HCT116 (cell line): Measurements from ENCODE around the gene TIMP1. TPM values are rescaled to one million over a fixed set of nuclear protein-coding genes. Genes with fewer than 3 reads are reported as not detected.

Source experiments
- ATAC-seq: fragments of 200-7000 bp; cut with Tn5 transposase; 2 replicates; pipeline ENCODE4 v1.9.1; 2020; ENCODE audit warnings: mild to moderate bottlenecking, moderate library complexity
- BruUV-seq: library from RNA; stranded (reverse); fragments of 400-500 nt; replicated peaks from 2 replicates; lab custom pipeline; 2021; lab: Mats Ljungman, UMichigan
- CTCF ChIA-PET: fragments of 300-600 bp; sonication (Branson Sonifier 250); formaldehyde crosslinking; loops from one replicate; lab custom pipeline; 2021; ENCODE audit warnings: antibody characterized with exemption; lab: Charles Lee
- POLR2A ChIA-PET: fragments of 300-600, 350-600 bp; sonication (Branson Sonifier 250); formaldehyde crosslinking; loops from one replicate; lab custom pipeline; 2021; ENCODE audit warnings: antibody characterized with exemption; lab: Charles Lee
- RAD21 ChIA-PET, 2 experiments: fragments of 300-600 bp; sonication (Branson Sonifier 250); formaldehyde crosslinking; loops; one replicate each; lab custom pipeline; 2023; ENCODE audit warnings: low total read pairs in 2 of 2; ENCODE audit not compliant: uncharacterized antibody in 2 of 2, unreplicated experiment in 2 of 2, low non-redundant PET in 1 of 2; lab: Charles Lee
- DNase-seq: peaks from one replicate; pipeline ENCODE4 v3.0.0-alpha.2; 2010; ENCODE audit warnings: low read depth, low spot score
- H2AFZ ChIP-seq: fragments of 200-600 bp; shearing (Covaris generic), sonication (generic); 2 replicates; pipeline ENCODE4 v1.6.1; 2017; ENCODE audit warnings: low read depth, mixed run types, mixed read lengths, antibody characterized with exemption, low read length; ENCODE audit not compliant: poor library complexity, severe bottlenecking
- H3K27ac ChIP-seq: 2 replicates; pipeline ENCODE4 v1.5.1; 2012; ENCODE audit warnings: low read depth, low read length
- H3K27me3 ChIP-seq: fragments of 200-600 bp; sonication (generic); 2 replicates; pipeline ENCODE4 v1.6.1; 2016; ENCODE audit warnings: mixed run types, low read length, mixed read lengths; ENCODE audit not compliant: insufficient read depth
- H3K36me3 ChIP-seq, 2 experiments: fragments of 200-500 bp in 1 of 2; fragments of 200-600 bp in 1 of 2; sonication (Bioruptor generic) in 1 of 2; sonication (generic) in 1 of 2; 2 replicates each; pipeline versions ENCODE4 v1.5.1 to v1.6.1; 2014 to 2016; ENCODE audit warnings: low read length in 2 of 2, inconsistent platforms in 1 of 2, mixed read lengths in 1 of 2, mixed run types in 1 of 2; ENCODE audit not compliant: insufficient read depth in 2 of 2, control insufficient read depth in 1 of 2
- H3K4me1 ChIP-seq, 2 experiments: fragments of 200-600 bp in 1 of 2; sonication (generic) in 1 of 2; 2 replicates each; pipeline versions ENCODE4 v1.5.1 to v1.6.1; 2012 to 2017; ENCODE audit warnings: low read length in 2 of 2, inconsistent platforms in 1 of 2, mild to moderate bottlenecking in 1 of 2, mixed read lengths in 1 of 2, mixed run types in 1 of 2, moderate library complexity in 1 of 2; ENCODE audit not compliant: insufficient read depth in 2 of 2, control insufficient read depth in 1 of 2
- H3K4me2 ChIP-seq: fragments of 200-600 bp; sonication (generic); 2 replicates; pipeline ENCODE4 v1.6.1; 2017; ENCODE audit warnings: mixed run types, low read length, mixed read lengths
- H3K4me3 ChIP-seq, 2 experiments: fragments of 200-600 bp in 1 of 2; sonication (generic) in 1 of 2; replicated peaks in 1 of 2; 2 replicates each; pipeline ENCODE4 v1.5.1; 2011 to 2016; ENCODE audit warnings: low read length in 2 of 2, control low read depth in 1 of 2, low read depth in 1 of 2, mild to moderate bottlenecking in 1 of 2, mixed read lengths in 1 of 2, mixed run types in 1 of 2
- H3K79me2 ChIP-seq: fragments of 200-600 bp; sonication (generic); 2 replicates; pipeline ENCODE4 v1.6.1; 2017; ENCODE audit warnings: mild to moderate bottlenecking, mixed run types, low read length, moderate library complexity, mixed read lengths; ENCODE audit not compliant: insufficient read depth
- H3K9ac ChIP-seq: fragments of 200-600 bp; sonication (generic); 2 replicates; pipeline ENCODE4 v1.6.1; 2016; ENCODE audit warnings: low read length, mixed read lengths
- H3K9me2 ChIP-seq: fragments of 200-600 bp; sonication (generic), shearing (Covaris generic); 2 replicates; pipeline ENCODE4 v1.6.1; 2017; ENCODE audit warnings: mixed run types, mild to moderate bottlenecking, moderate library complexity; ENCODE audit not compliant: insufficient read depth
- H3K9me3 ChIP-seq, 2 experiments: fragments of 200-500 bp in 1 of 2; fragments of 200-600 bp in 1 of 2; sonication (Bioruptor generic) in 1 of 2; sonication (generic) in 1 of 2; 2 replicates each; pipeline ENCODE4 v1.6.1; 2014 to 2017; ENCODE audit warnings: low read length in 2 of 2, mixed read lengths in 2 of 2, inconsistent platforms in 1 of 2, low read depth in 1 of 2, mild to moderate bottlenecking in 1 of 2, mixed run types in 1 of 2, moderate library complexity in 1 of 2; ENCODE audit not compliant: control insufficient read depth in 1 of 2, insufficient read depth in 1 of 2
- H4K20me1 ChIP-seq: fragments of 200-600 bp; sonication (generic), shearing (Covaris generic); 2 replicates; pipeline ENCODE4 v1.6.1; 2017; ENCODE audit warnings: mixed run types, mild to moderate bottlenecking, moderate library complexity; ENCODE audit not compliant: insufficient read depth
- CBX3 ChIP-seq: IDR thresholded peaks from 2 replicates; pipeline ENCODE4 v1.6.1; 2012; ENCODE audit warnings: low read depth
- EGR1 ChIP-seq: IDR thresholded peaks from 2 replicates; pipeline ENCODE4 v1.6.1; 2012; ENCODE audit warnings: low read depth
- ELF1 ChIP-seq: IDR thresholded peaks from 2 replicates; pipeline ENCODE4 v1.6.1; 2012; ENCODE audit warnings: low read depth, borderline replicate concordance
- EZH2 ChIP-seq: fragments of 200-600 bp; sonication (generic); IDR thresholded peaks from 2 replicates; pipeline ENCODE4 v1.6.1; 2017; ENCODE audit warnings: antibody characterized with exemption, mixed run types
- FOSL1 ChIP-seq: IDR thresholded peaks from 2 replicates; pipeline ENCODE4 v1.6.1; 2012; ENCODE audit warnings: low read depth
- JUND ChIP-seq: IDR thresholded peaks from 2 replicates; pipeline ENCODE4 v1.6.1; 2012
- POLR2A ChIP-seq: IDR thresholded peaks from 2 replicates; pipeline ENCODE4 v1.7.0; 2011; ENCODE audit warnings: borderline replicate concordance; ENCODE audit not compliant: insufficient read depth, insufficient read length; ENCODE audit errors: extremely low read depth
- POLR2AphosphoS5 ChIP-seq: IDR thresholded peaks from 2 replicates; pipeline ENCODE4 v1.6.1; 2011; ENCODE audit warnings: mild to moderate bottlenecking, low read depth, low read length, moderate library complexity
- RAD21 ChIP-seq: IDR thresholded peaks from 2 replicates; pipeline ENCODE4 v1.6.1; 2012; ENCODE audit warnings: low read depth, mild to moderate bottlenecking
- SIN3A ChIP-seq: IDR thresholded peaks from 2 replicates; pipeline ENCODE4 v1.6.1; 2012; ENCODE audit warnings: low read depth
- SP1 ChIP-seq: IDR thresholded peaks from 2 replicates; pipeline ENCODE4 v1.6.1; 2012; ENCODE audit warnings: low read depth
- SRF ChIP-seq: IDR thresholded peaks from 2 replicates; pipeline ENCODE4 v1.6.1; 2012; ENCODE audit warnings: low read depth
- TCF7L2 ChIP-seq: IDR thresholded peaks from 2 replicates; pipeline ENCODE4 v1.7.0; 2011; ENCODE audit warnings: borderline replicate concordance, inconsistent platforms; ENCODE audit not compliant: insufficient read depth, insufficient read length; ENCODE audit errors: extremely low read depth
- ZFX ChIP-seq: fragments of 450-650 bp; IDR thresholded peaks from 2 replicates; pipeline ENCODE4 v1.6.1; 2017
- ZNF274 ChIP-seq: fragments of 200-500 bp; sonication (Bioruptor generic); IDR thresholded peaks from 2 replicates; pipeline ENCODE4 v1.6.1; 2014; ENCODE audit warnings: mild to moderate bottlenecking, low read depth, low read length, inconsistent platforms
- intact Hi-C: fragments of 100-400 bp; cut with micrococcal nuclease; formaldehyde crosslinking; loops from 2 replicates; pipeline ENCODE4 v1.10.0; 2022
- total RNA-seq: library from RNA; stranded (reverse); gene quantifications from one replicate; pipeline ENCODE4 v1.2.1, GENCODE V29; 2021; ENCODE audit not compliant: unreplicated experiment
- TF ChIP-seq, protein P1 (sequence below), 3 experiments: fragments of 200-600 bp in 1 of 3; sonication (generic) in 1 of 3; IDR thresholded peaks in 2 of 3; conservative IDR thresholded peaks in 1 of 3; 2 replicates each; pipeline ENCODE4 v1.5.1; 2012 to 2017; ENCODE audit warnings: low read depth in 2 of 3, low read length in 2 of 3, antibody characterized with exemption in 1 of 3, borderline replicate concordance in 1 of 3, control low read depth in 1 of 3, mild to moderate bottlenecking in 1 of 3, mixed read lengths in 1 of 3, mixed run types in 1 of 3, moderate library complexity in 1 of 3; ENCODE audit not compliant: insufficient read depth in 1 of 3
- TF ChIP-seq, protein P2 (sequence below): IDR thresholded peaks from 2 replicates; pipeline ENCODE4 v1.6.1; 2012; ENCODE audit warnings: low read depth
- TF ChIP-seq, protein P3 (sequence below): IDR thresholded peaks from 2 replicates; pipeline ENCODE4 v1.6.1; 2012
- TF ChIP-seq, protein P4 (sequence below): IDR thresholded peaks from 2 replicates; pipeline ENCODE4 v1.6.1; 2012
- TF ChIP-seq, protein P5 (sequence below): IDR thresholded peaks from 2 replicates; pipeline ENCODE4 v1.6.1; 2011; ENCODE audit warnings: mild to moderate bottlenecking, low read length, moderate library complexity; ENCODE audit not compliant: insufficient replicate concordance; ENCODE audit errors: extremely low read depth

Gene TIMP1
- total RNA-seq, 1 experiment from 2014 or later = 225 TPM

DNA sequence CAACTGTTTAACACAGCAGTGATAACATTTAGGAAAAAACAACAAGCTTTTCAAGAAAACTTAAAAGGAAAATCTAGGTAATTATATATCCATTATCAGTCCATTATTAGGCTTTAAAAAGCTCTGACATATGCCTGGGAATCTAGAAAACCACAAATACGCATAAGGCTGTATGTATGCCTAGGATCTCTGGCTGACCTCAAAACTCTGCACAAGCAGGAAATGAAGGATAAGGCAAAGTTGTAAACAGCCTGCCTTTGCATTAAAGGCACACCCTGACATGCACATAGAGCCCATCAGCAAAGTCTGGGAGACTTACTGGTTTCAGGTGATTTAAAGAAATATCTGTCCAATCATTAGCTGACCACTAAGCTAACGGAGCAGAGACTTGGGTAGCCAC lies 14.0 kb downstream of the TIMP1 start:
- no peak for DNase-seq
- Histone ChIP-seq H3K4me1 (no peaks in the 10 kb centered on the region), H4K20me1 (no peaks in the 10 kb centered on the region), H3K36me3 (no peaks in the 10 kb centered on the region)
- no TSS peak for BruUV-seq
- RAD21 ChIA-PET = no interaction called here
- TF ChIP-seq, protein P1, sequence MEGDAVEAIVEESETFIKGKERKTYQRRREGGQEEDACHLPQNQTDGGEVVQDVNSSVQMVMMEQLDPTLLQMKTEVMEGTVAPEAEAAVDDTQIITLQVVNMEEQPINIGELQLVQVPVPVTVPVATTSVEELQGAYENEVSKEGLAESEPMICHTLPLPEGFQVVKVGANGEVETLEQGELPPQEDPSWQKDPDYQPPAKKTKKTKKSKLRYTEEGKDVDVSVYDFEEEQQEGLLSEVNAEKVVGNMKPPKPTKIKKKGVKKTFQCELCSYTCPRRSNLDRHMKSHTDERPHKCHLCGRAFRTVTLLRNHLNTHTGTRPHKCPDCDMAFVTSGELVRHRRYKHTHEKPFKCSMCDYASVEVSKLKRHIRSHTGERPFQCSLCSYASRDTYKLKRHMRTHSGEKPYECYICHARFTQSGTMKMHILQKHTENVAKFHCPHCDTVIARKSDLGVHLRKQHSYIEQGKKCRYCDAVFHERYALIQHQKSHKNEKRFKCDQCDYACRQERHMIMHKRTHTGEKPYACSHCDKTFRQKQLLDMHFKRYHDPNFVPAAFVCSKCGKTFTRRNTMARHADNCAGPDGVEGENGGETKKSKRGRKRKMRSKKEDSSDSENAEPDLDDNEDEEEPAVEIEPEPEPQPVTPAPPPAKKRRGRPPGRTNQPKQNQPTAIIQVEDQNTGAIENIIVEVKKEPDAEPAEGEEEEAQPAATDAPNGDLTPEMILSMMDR (IDR thresholded peaks at IDR 0.05 in 2 of 3, conservative IDR thresholded peaks at IDR 0.05 in 1 of 3; ENCODE audit: borderline replicate concordance in 1 of 3, insufficient read depth in 1 of 3, low read depth in 2 of 3, low read length in 2 of 3) = no peak
- no peak for TF ChIP-seq ELF1
- TF ChIP-seq, protein P2, sequence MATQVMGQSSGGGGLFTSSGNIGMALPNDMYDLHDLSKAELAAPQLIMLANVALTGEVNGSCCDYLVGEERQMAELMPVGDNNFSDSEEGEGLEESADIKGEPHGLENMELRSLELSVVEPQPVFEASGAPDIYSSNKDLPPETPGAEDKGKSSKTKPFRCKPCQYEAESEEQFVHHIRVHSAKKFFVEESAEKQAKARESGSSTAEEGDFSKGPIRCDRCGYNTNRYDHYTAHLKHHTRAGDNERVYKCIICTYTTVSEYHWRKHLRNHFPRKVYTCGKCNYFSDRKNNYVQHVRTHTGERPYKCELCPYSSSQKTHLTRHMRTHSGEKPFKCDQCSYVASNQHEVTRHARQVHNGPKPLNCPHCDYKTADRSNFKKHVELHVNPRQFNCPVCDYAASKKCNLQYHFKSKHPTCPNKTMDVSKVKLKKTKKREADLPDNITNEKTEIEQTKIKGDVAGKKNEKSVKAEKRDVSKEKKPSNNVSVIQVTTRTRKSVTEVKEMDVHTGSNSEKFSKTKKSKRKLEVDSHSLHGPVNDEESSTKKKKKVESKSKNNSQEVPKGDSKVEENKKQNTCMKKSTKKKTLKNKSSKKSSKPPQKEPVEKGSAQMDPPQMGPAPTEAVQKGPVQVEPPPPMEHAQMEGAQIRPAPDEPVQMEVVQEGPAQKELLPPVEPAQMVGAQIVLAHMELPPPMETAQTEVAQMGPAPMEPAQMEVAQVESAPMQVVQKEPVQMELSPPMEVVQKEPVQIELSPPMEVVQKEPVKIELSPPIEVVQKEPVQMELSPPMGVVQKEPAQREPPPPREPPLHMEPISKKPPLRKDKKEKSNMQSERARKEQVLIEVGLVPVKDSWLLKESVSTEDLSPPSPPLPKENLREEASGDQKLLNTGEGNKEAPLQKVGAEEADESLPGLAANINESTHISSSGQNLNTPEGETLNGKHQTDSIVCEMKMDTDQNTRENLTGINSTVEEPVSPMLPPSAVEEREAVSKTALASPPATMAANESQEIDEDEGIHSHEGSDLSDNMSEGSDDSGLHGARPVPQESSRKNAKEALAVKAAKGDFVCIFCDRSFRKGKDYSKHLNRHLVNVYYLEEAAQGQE = no peak
- TF ChIP-seq SRF = no peak
- no peak for TF ChIP-seq POLR2AphosphoS5
- TF ChIP-seq FOSL1 = no peak
- TF ChIP-seq TCF7L2 = no peak
- TF ChIP-seq ZNF274 = no peak
- no peak for TF ChIP-seq RAD21
- TF ChIP-seq, protein P3, sequence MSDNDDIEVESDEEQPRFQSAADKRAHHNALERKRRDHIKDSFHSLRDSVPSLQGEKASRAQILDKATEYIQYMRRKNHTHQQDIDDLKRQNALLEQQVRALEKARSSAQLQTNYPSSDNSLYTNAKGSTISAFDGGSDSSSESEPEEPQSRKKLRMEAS = no peak
- no peak for TF ChIP-seq SP1
- no peak for TF ChIP-seq SIN3A
- TF ChIP-seq, protein P4, sequence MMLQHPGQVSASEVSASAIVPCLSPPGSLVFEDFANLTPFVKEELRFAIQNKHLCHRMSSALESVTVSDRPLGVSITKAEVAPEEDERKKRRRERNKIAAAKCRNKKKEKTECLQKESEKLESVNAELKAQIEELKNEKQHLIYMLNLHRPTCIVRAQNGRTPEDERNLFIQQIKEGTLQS = no peak
- TF ChIP-seq EZH2 = no peak
- TF ChIP-seq ZFX = no peak
- TF ChIP-seq JUND = no peak
- TF ChIP-seq CBX3 = no peak
- TF ChIP-seq POLR2A = no peak
- TF ChIP-seq EGR1 = no peak
- TF ChIP-seq, protein P5, sequence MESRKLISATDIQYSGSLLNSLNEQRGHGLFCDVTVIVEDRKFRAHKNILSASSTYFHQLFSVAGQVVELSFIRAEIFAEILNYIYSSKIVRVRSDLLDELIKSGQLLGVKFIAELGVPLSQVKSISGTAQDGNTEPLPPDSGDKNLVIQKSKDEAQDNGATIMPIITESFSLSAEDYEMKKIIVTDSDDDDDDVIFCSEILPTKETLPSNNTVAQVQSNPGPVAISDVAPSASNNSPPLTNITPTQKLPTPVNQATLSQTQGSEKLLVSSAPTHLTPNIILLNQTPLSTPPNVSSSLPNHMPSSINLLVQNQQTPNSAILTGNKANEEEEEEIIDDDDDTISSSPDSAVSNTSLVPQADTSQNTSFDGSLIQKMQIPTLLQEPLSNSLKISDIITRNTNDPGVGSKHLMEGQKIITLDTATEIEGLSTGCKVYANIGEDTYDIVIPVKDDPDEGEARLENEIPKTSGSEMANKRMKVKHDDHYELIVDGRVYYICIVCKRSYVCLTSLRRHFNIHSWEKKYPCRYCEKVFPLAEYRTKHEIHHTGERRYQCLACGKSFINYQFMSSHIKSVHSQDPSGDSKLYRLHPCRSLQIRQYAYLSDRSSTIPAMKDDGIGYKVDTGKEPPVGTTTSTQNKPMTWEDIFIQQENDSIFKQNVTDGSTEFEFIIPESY = no peak
- TF ChIP-seq, all 23 proteins: peak for 0
- Histone ChIP-seq H3K4me2 (no peak overlapping the region), H3K9me3 (no peaks in the 10 kb centered on the region), H3K27me3 (no peaks in the 10 kb centered on the region), H3K9me2 (no peaks in the 10 kb centered on the region), H3K27ac (no peak overlapping the region), H3K4me3 (no peak overlapping the region), H3K9ac (no peak overlapping the region), H3K79me2 (no peaks in the 10 kb centered on the region), H2AFZ (no peak overlapping the region)
- POLR2A ChIA-PET = no interaction called here
- intact Hi-C loops = no loop called here
- CTCF ChIA-PET = no interaction called here
- no peak for ATAC-seq
